Glutamatergic neuron (in vitro differentiated cells): ENCODE results near the gene CDRT15L2. TPM values are rescaled to one million over a fixed set of nuclear protein-coding genes. Genes with fewer than 3 reads are reported as not detected.
"Not testable (repeated sequence)": the region's sequence is repeated elsewhere in the genome, so short reads cannot be mapped to it uniquely, and the experiment has no call there.

ENCODE experiments used
- DNase-seq: peaks from one replicate; pipeline ENCODE4 v3.0.0; 2022
- H3K27ac Mint-ChIP-seq: one replicate; pipeline ENCODE4 v1.8.0; 2020; ENCODE audit warnings: mild to moderate bottlenecking, mixed read lengths, inconsistent platforms; ENCODE audit not compliant: unreplicated experiment
- H3K27me3 Mint-ChIP-seq: one replicate; pipeline ENCODE4 v1.8.0; 2020; ENCODE audit warnings: mild to moderate bottlenecking, moderate library complexity, mixed read lengths, inconsistent platforms; ENCODE audit not compliant: unreplicated experiment
- H3K36me3 Mint-ChIP-seq: one replicate; pipeline ENCODE4 v1.8.0; 2020; ENCODE audit warnings: mild to moderate bottlenecking, mixed read lengths, inconsistent platforms; ENCODE audit not compliant: unreplicated experiment
- H3K4me1 Mint-ChIP-seq: one replicate; pipeline ENCODE4 v1.8.0; 2020; ENCODE audit warnings: mild to moderate bottlenecking, low read depth, mixed read lengths, inconsistent platforms; ENCODE audit not compliant: unreplicated experiment
- H3K4me3 Mint-ChIP-seq: one replicate; pipeline ENCODE4 v1.8.0; 2020; ENCODE audit warnings: mild to moderate bottlenecking, mixed read lengths, inconsistent platforms; ENCODE audit not compliant: unreplicated experiment
- H3K9me3 Mint-ChIP-seq: one replicate; pipeline ENCODE4 v1.8.0; 2020; ENCODE audit warnings: mild to moderate bottlenecking, moderate library complexity, mixed read lengths, inconsistent platforms; ENCODE audit not compliant: unreplicated experiment
- total RNA-seq: library from RNA; stranded (reverse); fragmentation: NEBNext Ultra II Directional; extraction: Animal tissue kit (Norgen Biotek cat#: 25700); gene quantifications from one replicate; pipeline ENCODE4 v1.2.1, GENCODE V29; 2021; ENCODE audit not compliant: unreplicated experiment
- TF ChIP-seq, protein P1 (sequence below): fragments of 200-600 bp; sonication (generic); IDR thresholded peaks from one replicate; pipeline ENCODE4 v1.5.0; 2021; ENCODE audit not compliant: partially characterized antibody, unreplicated experiment

The CDRT15L2 gene
- total RNA-seq, 1 donor from 2014 or later: not detected

DNA sequence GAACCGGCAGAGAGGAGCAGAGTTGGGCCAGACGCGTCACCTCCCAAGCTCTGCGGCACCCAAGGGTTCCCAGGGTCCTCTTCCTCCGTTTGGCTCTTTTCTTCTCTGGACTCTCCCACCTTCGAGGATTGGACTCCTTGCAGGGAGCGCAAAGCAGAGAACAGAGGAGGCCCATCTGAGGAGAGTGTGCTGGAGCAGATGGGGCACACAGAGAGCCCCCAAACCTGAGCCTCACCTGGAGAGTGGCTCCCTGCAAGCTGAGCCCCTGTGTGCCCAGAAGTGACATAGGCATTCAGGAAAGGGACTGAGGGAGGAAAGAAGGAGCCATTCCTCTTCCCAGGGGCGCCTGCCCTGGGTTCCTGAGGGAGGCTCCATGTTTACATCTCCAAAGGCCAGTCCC, 6.3 kb upstream of the CDRT15L2 start:
- not testable (repeated sequence) for H3K4me3 Mint-ChIP-seq, H3K9me3 Mint-ChIP-seq, H3K27ac Mint-ChIP-seq, H3K4me1 Mint-ChIP-seq, H3K36me3 Mint-ChIP-seq, H3K27me3 Mint-ChIP-seq, DNase-seq

DNA sequence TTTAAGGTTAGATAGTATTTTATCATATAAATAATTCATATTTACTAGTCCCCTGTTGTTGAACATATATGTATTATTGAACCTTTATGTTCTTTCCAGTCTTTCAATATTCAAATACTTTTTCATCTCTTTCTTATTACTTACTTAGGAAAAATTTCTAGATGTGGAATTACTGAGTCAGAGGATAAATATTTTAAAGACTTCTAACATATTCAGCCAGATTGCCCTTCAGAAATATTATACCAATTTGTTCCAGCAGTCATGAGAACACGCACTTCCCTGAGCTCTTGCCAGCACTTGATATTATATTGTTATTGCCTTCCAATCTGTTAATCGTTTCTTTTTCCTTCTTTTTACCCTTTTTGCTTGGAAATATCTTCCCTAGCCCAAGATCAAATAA, 4.5 kb upstream of the CDRT15L2 start:
- DNase-seq, H3K4me1 Mint-ChIP-seq, H3K9me3 Mint-ChIP-seq, H3K36me3 Mint-ChIP-seq, H3K4me3 Mint-ChIP-seq, H3K27ac Mint-ChIP-seq, H3K27me3 Mint-ChIP-seq: not testable (repeated sequence)

DNA sequence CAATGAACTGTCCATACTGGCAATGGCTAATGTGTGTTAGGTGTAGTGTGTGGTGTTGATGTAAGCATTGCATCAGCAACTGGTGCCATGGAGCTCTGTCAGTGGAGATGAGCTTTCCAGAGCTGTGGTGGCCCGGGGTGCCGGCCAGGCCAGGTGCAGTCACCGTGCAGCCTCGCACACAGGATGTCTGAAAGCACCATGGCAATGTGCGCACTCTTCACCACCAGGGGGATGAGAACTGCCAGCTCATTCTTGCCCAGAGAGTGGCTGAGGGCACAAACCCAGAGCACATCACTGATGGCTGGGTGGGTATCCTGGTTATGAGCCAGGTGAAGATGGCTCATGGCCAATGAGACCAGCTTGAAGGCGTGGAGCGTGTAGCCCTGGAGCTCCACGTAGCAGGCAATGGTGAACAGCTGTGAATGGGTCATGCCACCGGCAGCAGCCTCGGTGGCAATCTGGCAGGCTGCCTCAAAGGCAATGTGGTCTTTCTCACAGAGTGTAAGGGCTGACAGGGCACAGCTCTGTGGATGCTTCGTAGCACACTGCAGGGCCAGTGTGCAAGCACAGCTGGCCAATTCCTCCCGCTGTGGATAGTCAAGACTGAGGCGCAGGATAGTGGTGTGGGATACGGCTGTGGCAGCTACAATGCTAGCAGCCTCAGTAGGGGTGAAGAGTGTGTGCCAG, 4.5 kb downstream of the CDRT15L2 start:
- not testable (repeated sequence) for H3K27ac Mint-ChIP-seq, H3K4me3 Mint-ChIP-seq, H3K4me1 Mint-ChIP-seq, DNase-seq, H3K27me3 Mint-ChIP-seq, H3K9me3 Mint-ChIP-seq, H3K36me3 Mint-ChIP-seq

GRCh38 chr17:20588744-20589453, 9.4 kb downstream of the CDRT15L2 start:
- H3K27me3 Mint-ChIP-seq, H3K36me3 Mint-ChIP-seq, H3K27ac Mint-ChIP-seq, H3K4me1 Mint-ChIP-seq, H3K9me3 Mint-ChIP-seq: not testable (repeated sequence)
- H3K4me3 Mint-ChIP-seq: peak overlapping the region; percentile 72
- peak; percentile 35 for DNase-seq

- H3K9me3 Mint-ChIP-seq, DNase-seq, H3K4me1 Mint-ChIP-seq, H3K36me3 Mint-ChIP-seq, H3K27ac Mint-ChIP-seq, H3K27me3 Mint-ChIP-seq: not testable (repeated sequence)
- peak overlapping the region; percentile 86 for H3K4me3 Mint-ChIP-seq
Observed at GRCh38 chr17:20589454-20589810, 9.9 kb downstream of the CDRT15L2 start.

DNA sequence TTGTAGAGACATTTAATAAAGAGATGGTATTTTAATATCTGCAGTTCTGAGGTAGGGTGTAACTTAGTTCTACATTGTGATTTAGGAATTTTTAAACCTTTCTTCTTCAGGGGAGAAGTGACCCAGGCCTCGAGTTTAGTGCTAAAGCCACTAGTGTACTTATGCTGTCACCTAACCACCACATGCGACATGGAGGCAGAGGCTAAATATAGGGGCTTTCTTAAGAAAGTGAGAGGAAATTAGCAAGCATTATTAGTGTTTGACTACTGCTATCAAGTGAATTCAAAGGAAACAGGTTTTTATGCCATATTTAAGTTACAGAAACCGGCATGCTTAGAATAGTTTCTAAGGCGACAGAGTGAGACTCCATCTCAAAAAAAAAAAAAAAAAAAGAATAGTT, 11.5 kb downstream of the CDRT15L2 start:
- not testable (repeated sequence) for H3K27ac Mint-ChIP-seq, DNase-seq, H3K4me1 Mint-ChIP-seq, H3K9me3 Mint-ChIP-seq, H3K27me3 Mint-ChIP-seq, H3K36me3 Mint-ChIP-seq, H3K4me3 Mint-ChIP-seq

GRCh38 chr17:20605568-20605967, 26.0 kb downstream of the CDRT15L2 start:
- not testable (repeated sequence) for H3K4me1 Mint-ChIP-seq, H3K9me3 Mint-ChIP-seq, H3K36me3 Mint-ChIP-seq, H3K27ac Mint-ChIP-seq, H3K27me3 Mint-ChIP-seq, DNase-seq, H3K4me3 Mint-ChIP-seq

- not testable (repeated sequence) for H3K9me3 Mint-ChIP-seq, H3K36me3 Mint-ChIP-seq, DNase-seq, H3K27ac Mint-ChIP-seq, H3K4me1 Mint-ChIP-seq, H3K4me3 Mint-ChIP-seq, H3K27me3 Mint-ChIP-seq
Observed at GRCh38 chr17:20609490-20609889, 30.0 kb downstream of the CDRT15L2 start.

- TF ChIP-seq, protein P1, sequence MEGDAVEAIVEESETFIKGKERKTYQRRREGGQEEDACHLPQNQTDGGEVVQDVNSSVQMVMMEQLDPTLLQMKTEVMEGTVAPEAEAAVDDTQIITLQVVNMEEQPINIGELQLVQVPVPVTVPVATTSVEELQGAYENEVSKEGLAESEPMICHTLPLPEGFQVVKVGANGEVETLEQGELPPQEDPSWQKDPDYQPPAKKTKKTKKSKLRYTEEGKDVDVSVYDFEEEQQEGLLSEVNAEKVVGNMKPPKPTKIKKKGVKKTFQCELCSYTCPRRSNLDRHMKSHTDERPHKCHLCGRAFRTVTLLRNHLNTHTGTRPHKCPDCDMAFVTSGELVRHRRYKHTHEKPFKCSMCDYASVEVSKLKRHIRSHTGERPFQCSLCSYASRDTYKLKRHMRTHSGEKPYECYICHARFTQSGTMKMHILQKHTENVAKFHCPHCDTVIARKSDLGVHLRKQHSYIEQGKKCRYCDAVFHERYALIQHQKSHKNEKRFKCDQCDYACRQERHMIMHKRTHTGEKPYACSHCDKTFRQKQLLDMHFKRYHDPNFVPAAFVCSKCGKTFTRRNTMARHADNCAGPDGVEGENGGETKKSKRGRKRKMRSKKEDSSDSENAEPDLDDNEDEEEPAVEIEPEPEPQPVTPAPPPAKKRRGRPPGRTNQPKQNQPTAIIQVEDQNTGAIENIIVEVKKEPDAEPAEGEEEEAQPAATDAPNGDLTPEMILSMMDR: no peak
- Mint-ChIP-seq H3K27me3 (peaks cover 4% of the 10 kb centered on the region), H3K36me3 (no peaks in the 10 kb centered on the region), H3K4me1 (peaks cover 4% of the 10 kb centered on the region), H3K4me3 (no peak overlapping the region), H3K9me3 (no peaks in the 10 kb centered on the region), H3K27ac (no peak overlapping the region)
- DNase-seq: no peak
Observed at GRCh38 chr17:20611309-20611708, 31.8 kb downstream of the CDRT15L2 start.
